Measurements from ENCODE around the gene NOS1AP.

DNA sequence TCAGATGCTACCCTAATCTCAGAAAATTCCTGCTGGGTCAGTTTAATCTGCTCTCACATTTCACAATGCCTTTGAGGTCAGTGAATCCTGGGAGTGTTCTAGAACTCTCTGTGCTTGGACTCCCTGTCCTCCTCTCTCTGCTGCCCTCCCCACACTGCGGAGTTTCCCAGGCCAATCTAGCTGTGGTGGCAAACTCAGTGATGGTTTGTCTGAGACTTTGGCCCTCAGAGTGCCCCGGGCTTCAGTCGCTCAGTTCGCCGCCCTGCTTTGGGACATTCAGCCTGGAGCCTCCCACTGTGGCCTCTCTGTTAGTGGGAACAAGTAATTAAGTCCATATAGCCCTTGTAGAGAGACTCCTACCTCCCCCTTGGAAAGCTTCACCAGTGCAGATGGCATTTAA, 319.1 kb downstream of the NOS1AP start:
- TF ChIP-seq, protein P1, sequence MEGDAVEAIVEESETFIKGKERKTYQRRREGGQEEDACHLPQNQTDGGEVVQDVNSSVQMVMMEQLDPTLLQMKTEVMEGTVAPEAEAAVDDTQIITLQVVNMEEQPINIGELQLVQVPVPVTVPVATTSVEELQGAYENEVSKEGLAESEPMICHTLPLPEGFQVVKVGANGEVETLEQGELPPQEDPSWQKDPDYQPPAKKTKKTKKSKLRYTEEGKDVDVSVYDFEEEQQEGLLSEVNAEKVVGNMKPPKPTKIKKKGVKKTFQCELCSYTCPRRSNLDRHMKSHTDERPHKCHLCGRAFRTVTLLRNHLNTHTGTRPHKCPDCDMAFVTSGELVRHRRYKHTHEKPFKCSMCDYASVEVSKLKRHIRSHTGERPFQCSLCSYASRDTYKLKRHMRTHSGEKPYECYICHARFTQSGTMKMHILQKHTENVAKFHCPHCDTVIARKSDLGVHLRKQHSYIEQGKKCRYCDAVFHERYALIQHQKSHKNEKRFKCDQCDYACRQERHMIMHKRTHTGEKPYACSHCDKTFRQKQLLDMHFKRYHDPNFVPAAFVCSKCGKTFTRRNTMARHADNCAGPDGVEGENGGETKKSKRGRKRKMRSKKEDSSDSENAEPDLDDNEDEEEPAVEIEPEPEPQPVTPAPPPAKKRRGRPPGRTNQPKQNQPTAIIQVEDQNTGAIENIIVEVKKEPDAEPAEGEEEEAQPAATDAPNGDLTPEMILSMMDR (IDR thresholded peaks at IDR 0.05): no peak
- no peak for TF ChIP-seq POLR2A (IDR thresholded peaks at IDR 0.05)

All from body of pancreas (tissue), 4 donors.